Measurements from ENCODE around the gene ILKAP.

The ILKAP gene

GRCh38 chr2:238136820-238137537 lies 66.5 kb downstream of the ILKAP start:
- Histone ChIP-seq H3K9ac (ENCODE audit: insufficient read length, low read depth) (no peak overlapping the region), H3K9me3 (ENCODE audit: insufficient read depth, low read length) (no peaks in the 10 kb centered on the region), H3K4me1 (ENCODE audit: insufficient read depth, insufficient read length) (peaks cover 24% of the 10 kb centered on the region), H3K27me3 (ENCODE audit: insufficient read depth, insufficient read length) (no peaks in the 10 kb centered on the region), H3K4me3 (ENCODE audit: insufficient read length, low read depth) (no peak overlapping the region), H3K36me3 (ENCODE audit: insufficient read depth, insufficient read length, low read length) (peaks cover 14% of the 10 kb centered on the region)
- DNase-seq (ENCODE audit: low read depth, low spot score) = no peak
- TF ChIP-seq SUZ12 (IDR thresholded peaks at IDR 0.05; ENCODE audit: extremely low read depth, insufficient read depth, insufficient read length) = no peak
- TF ChIP-seq YY1 (IDR thresholded peaks at IDR 0.05; ENCODE audit: insufficient read depth, insufficient read length) = no peak
- no peak for TF ChIP-seq ZNF274 (IDR thresholded peaks at IDR 0.05; ENCODE audit: low read depth, low read length)

- no peaks in the 10 kb centered on the region for H3K9me3 ChIP-seq (ENCODE audit: insufficient read depth, low read length)
- H3K27me3 ChIP-seq (ENCODE audit: insufficient read depth, insufficient read length) = no peaks in the 10 kb centered on the region
- DNase-seq (ENCODE audit: low read depth, low spot score) = no peak
- H3K9ac ChIP-seq (ENCODE audit: insufficient read length, low read depth) = no peak overlapping the region
- TF ChIP-seq ZNF274 (IDR thresholded peaks at IDR 0.05; ENCODE audit: low read depth, low read length) (no peak), YY1 (IDR thresholded peaks at IDR 0.05; ENCODE audit: insufficient read depth, insufficient read length) (no peak), SUZ12 (IDR thresholded peaks at IDR 0.05; ENCODE audit: extremely low read depth, insufficient read depth, insufficient read length) (no peak)
- H3K4me3 ChIP-seq (ENCODE audit: insufficient read length, low read depth) = no peak overlapping the region
- peaks cover 5% of the 10 kb centered on the region for H3K36me3 ChIP-seq (ENCODE audit: insufficient read depth, insufficient read length, low read length)
- peaks cover 24% of the 10 kb centered on the region for H3K4me1 ChIP-seq (ENCODE audit: insufficient read depth, insufficient read length)
These were observed 67.8 kb downstream of the ILKAP start for GRCh38 chr2:238135601-238136150.

GRCh38 chr2:238134393-238134785 lies 69.1 kb downstream of the ILKAP start:
- no peaks in the 10 kb centered on the region for H3K27me3 ChIP-seq (ENCODE audit: insufficient read depth, insufficient read length)
- no peak for DNase-seq (ENCODE audit: low read depth, low spot score)
- H3K9ac ChIP-seq (ENCODE audit: insufficient read length, low read depth) = no peak overlapping the region
- H3K9me3 ChIP-seq (ENCODE audit: insufficient read depth, low read length) = no peaks in the 10 kb centered on the region
- TF ChIP-seq YY1 (IDR thresholded peaks at IDR 0.05; ENCODE audit: insufficient read depth, insufficient read length) = no peak
- TF ChIP-seq ZNF274 (IDR thresholded peaks at IDR 0.05; ENCODE audit: low read depth, low read length) = no peak
- no peak for TF ChIP-seq SUZ12 (IDR thresholded peaks at IDR 0.05; ENCODE audit: extremely low read depth, insufficient read depth, insufficient read length)
- no peak overlapping the region for H3K4me3 ChIP-seq (ENCODE audit: insufficient read length, low read depth)
- H3K4me1 ChIP-seq (ENCODE audit: insufficient read depth, insufficient read length) = peaks cover 22% of the 10 kb centered on the region
- no peaks in the 10 kb centered on the region for H3K36me3 ChIP-seq (ENCODE audit: insufficient read depth, insufficient read length, low read length)

- Histone ChIP-seq H3K4me3 (ENCODE audit: insufficient read length, low read depth) (no peak overlapping the region), H3K9me3 (ENCODE audit: insufficient read depth, low read length) (no peaks in the 10 kb centered on the region), H3K36me3 (ENCODE audit: insufficient read depth, insufficient read length, low read length) (no peaks in the 10 kb centered on the region), H3K4me1 (ENCODE audit: insufficient read depth, insufficient read length) (peaks cover 15% of the 10 kb centered on the region), H3K9ac (ENCODE audit: insufficient read length, low read depth) (no peak overlapping the region), H3K27me3 (ENCODE audit: insufficient read depth, insufficient read length) (no peaks in the 10 kb centered on the region)
- no peak for DNase-seq (ENCODE audit: low read depth, low spot score)
- TF ChIP-seq ZNF274 (IDR thresholded peaks at IDR 0.05; ENCODE audit: low read depth, low read length) = no peak
- no peak for TF ChIP-seq SUZ12 (IDR thresholded peaks at IDR 0.05; ENCODE audit: extremely low read depth, insufficient read depth, insufficient read length)
- TF ChIP-seq YY1 (IDR thresholded peaks at IDR 0.05; ENCODE audit: insufficient read depth, insufficient read length) = no peak
These were observed 69.7 kb downstream of the ILKAP start for GRCh38 chr2:238133499-238134392.

GRCh38 chr2:238132463-238133450 lies 70.7 kb downstream of the ILKAP start:
- TF ChIP-seq ZNF274 (IDR thresholded peaks at IDR 0.05; ENCODE audit: low read depth, low read length) (no peak), YY1 (IDR thresholded peaks at IDR 0.05; ENCODE audit: insufficient read depth, insufficient read length) (no peak), SUZ12 (IDR thresholded peaks at IDR 0.05; ENCODE audit: extremely low read depth, insufficient read depth, insufficient read length) (no peak)
- Histone ChIP-seq H3K36me3 (ENCODE audit: insufficient read depth, insufficient read length, low read length) (no peaks in the 10 kb centered on the region), H3K27me3 (ENCODE audit: insufficient read depth, insufficient read length) (no peaks in the 10 kb centered on the region), H3K4me3 (ENCODE audit: insufficient read length, low read depth) (no peak overlapping the region), H3K9me3 (ENCODE audit: insufficient read depth, low read length) (no peaks in the 10 kb centered on the region), H3K4me1 (ENCODE audit: insufficient read depth, insufficient read length) (peaks cover 11% of the 10 kb centered on the region), H3K9ac (ENCODE audit: insufficient read length, low read depth) (no peak overlapping the region)
- DNase-seq (ENCODE audit: low read depth, low spot score) = no peak

- no peak for TF ChIP-seq YY1 (IDR thresholded peaks at IDR 0.05; ENCODE audit: insufficient read depth, insufficient read length)
- no peak for TF ChIP-seq SUZ12 (IDR thresholded peaks at IDR 0.05; ENCODE audit: extremely low read depth, insufficient read depth, insufficient read length)
- no peak for TF ChIP-seq ZNF274 (IDR thresholded peaks at IDR 0.05; ENCODE audit: low read depth, low read length)
- Histone ChIP-seq H3K27me3 (ENCODE audit: insufficient read depth, insufficient read length) (no peaks in the 10 kb centered on the region), H3K36me3 (ENCODE audit: insufficient read depth, insufficient read length, low read length) (no peaks in the 10 kb centered on the region), H3K4me1 (ENCODE audit: insufficient read depth, insufficient read length) (peaks cover 11% of the 10 kb centered on the region), H3K9me3 (ENCODE audit: insufficient read depth, low read length) (no peaks in the 10 kb centered on the region), H3K9ac (ENCODE audit: insufficient read length, low read depth) (no peak overlapping the region), H3K4me3 (ENCODE audit: insufficient read length, low read depth) (no peak overlapping the region)
- DNase-seq (ENCODE audit: low read depth, low spot score) = no peak
These were observed 71.6 kb downstream of the ILKAP start for GRCh38 chr2:238131761-238132462.

Data from NT2/D1 (cell line).